ENCODE data around the gene CPED1. TPM values are rescaled to one million over a fixed set of nuclear protein-coding genes. Genes with fewer than 3 reads are reported as not detected.

Gene CPED1
- total RNA-seq, 1 experiment from 2014 or later, result 1.8 TPM

DNA sequence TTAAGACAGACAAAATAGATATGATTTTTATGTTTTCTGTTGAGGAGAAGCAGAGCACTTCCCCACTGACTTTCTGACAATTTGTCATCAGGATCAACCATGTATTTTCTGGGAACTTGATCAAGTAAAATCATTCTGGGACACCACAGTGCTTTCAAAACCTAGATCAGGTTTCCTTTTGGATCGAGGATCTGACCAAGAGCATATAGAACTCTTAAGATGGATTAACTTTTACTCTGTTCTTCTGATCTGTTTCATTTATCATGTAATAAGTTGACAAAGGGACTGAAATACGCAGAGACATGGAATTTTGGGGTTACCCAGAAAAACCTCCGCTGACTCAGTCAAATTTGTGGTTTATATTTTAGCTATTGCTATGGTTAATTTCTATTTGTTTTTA lies 204.3 kb downstream of the CPED1 start:
- Histone ChIP-seq H3K9ac (ENCODE audit: low read length) (no peak overlapping the region), H3K27ac (ENCODE audit: low read length) (no peak overlapping the region), H4K20me1 (ENCODE audit: low read length) (no peaks in the 10 kb centered on the region), H3K27me3 (ENCODE audit: low read length) (peaks cover 24% of the 10 kb centered on the region), H3K4me2 (ENCODE audit: low read length) (no peak overlapping the region), H3K9me3 (ENCODE audit: low read length) (no peaks in the 10 kb centered on the region), H3F3A (ENCODE audit: low read length, unreplicated experiment) (no peaks in the 10 kb centered on the region), H3K9me2 (replicated peaks; ENCODE audit: low read length) (no peaks in the 10 kb centered on the region), H3K36me3 (ENCODE audit: low read depth, low read length) (no peaks in the 10 kb centered on the region), H3K79me2 (ENCODE audit: low read length) (no peaks in the 10 kb centered on the region), H3K4me1 (ENCODE audit: insufficient read depth, low read length) (no peaks in the 10 kb centered on the region), H2AFZ (ENCODE audit: low read length) (no peak overlapping the region), H3K4me3 (ENCODE audit: low read length) (no peak overlapping the region)
- DNase-seq, result no peak
- CTCF ChIA-PET, result no interaction called here
- BruUV-seq (replicated peaks), result no TSS peak
- POLR2A ChIA-PET (ENCODE audit: unreplicated experiment), result no interaction called here
- intact Hi-C loops (cut with micrococcal nuclease), result no loop called here
- TF ChIP-seq, protein P1, sequence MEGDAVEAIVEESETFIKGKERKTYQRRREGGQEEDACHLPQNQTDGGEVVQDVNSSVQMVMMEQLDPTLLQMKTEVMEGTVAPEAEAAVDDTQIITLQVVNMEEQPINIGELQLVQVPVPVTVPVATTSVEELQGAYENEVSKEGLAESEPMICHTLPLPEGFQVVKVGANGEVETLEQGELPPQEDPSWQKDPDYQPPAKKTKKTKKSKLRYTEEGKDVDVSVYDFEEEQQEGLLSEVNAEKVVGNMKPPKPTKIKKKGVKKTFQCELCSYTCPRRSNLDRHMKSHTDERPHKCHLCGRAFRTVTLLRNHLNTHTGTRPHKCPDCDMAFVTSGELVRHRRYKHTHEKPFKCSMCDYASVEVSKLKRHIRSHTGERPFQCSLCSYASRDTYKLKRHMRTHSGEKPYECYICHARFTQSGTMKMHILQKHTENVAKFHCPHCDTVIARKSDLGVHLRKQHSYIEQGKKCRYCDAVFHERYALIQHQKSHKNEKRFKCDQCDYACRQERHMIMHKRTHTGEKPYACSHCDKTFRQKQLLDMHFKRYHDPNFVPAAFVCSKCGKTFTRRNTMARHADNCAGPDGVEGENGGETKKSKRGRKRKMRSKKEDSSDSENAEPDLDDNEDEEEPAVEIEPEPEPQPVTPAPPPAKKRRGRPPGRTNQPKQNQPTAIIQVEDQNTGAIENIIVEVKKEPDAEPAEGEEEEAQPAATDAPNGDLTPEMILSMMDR (conservative IDR thresholded peaks at IDR 0.05; ENCODE audit: low read depth, low read length), result no peak
- no peak for TF ChIP-seq EZH2phosphoT487 (IDR thresholded peaks at IDR 0.05; ENCODE audit: borderline replicate concordance, low read length)
- TF ChIP-seq EZH2 (IDR thresholded peaks at IDR 0.05; ENCODE audit: low read length, unreplicated experiment), result no peak
- no peak for ATAC-seq

DNA sequence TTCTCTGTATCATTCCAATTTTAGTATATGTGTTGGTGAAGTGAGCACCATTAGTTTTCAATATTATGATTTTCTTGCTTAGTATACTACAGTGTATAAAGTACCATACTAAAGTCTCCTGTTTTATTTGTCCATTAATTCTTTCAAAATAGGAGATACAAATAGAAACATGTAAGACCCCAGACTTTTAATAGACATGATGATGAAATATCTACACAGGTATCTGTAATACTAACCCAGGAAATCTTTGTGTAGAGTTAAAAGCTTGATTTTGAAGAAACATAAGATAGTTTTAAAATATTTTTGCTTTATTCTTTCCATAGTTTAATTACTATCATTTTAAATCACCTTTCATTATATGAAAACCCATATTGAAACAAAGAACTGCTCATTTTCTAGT lies 206.5 kb downstream of the CPED1 start:
- DNase-seq (no peak), ATAC-seq (no peak)
- ChIA-PET CTCF (no interaction called here), POLR2A (ENCODE audit: unreplicated experiment) (no interaction called here)
- H3K27me3 ChIP-seq (ENCODE audit: low read length), result peaks cover 24% of the 10 kb centered on the region
- H3K27ac ChIP-seq (ENCODE audit: low read length), result no peak overlapping the region
- H3F3A ChIP-seq (ENCODE audit: low read length, unreplicated experiment), result no peaks in the 10 kb centered on the region
- BruUV-seq (replicated peaks), result no TSS peak
- H3K4me3 ChIP-seq (ENCODE audit: low read length), result no peak overlapping the region
- intact Hi-C loops (cut with micrococcal nuclease), result no loop called here
- no peaks in the 10 kb centered on the region for H3K36me3 ChIP-seq (ENCODE audit: low read depth, low read length)
- H3K9me3 ChIP-seq (ENCODE audit: low read length), result no peaks in the 10 kb centered on the region
- H2AFZ ChIP-seq (ENCODE audit: low read length), result no peak overlapping the region
- no peak overlapping the region for H3K4me2 ChIP-seq (ENCODE audit: low read length)
- TF ChIP-seq EZH2 (IDR thresholded peaks at IDR 0.05; ENCODE audit: low read length, unreplicated experiment) (no peak), EZH2phosphoT487 (IDR thresholded peaks at IDR 0.05; ENCODE audit: borderline replicate concordance, low read length) (no peak)
- TF ChIP-seq, protein P1 (conservative IDR thresholded peaks at IDR 0.05; ENCODE audit: low read depth, low read length), result no peak
- no peaks in the 10 kb centered on the region for H3K9me2 ChIP-seq (replicated peaks; ENCODE audit: low read length)
- H3K4me1 ChIP-seq (ENCODE audit: insufficient read depth, low read length), result no peaks in the 10 kb centered on the region
- no peaks in the 10 kb centered on the region for H3K79me2 ChIP-seq (ENCODE audit: low read length)
- H3K9ac ChIP-seq (ENCODE audit: low read length), result no peak overlapping the region
- no peaks in the 10 kb centered on the region for H4K20me1 ChIP-seq (ENCODE audit: low read length)

DNA sequence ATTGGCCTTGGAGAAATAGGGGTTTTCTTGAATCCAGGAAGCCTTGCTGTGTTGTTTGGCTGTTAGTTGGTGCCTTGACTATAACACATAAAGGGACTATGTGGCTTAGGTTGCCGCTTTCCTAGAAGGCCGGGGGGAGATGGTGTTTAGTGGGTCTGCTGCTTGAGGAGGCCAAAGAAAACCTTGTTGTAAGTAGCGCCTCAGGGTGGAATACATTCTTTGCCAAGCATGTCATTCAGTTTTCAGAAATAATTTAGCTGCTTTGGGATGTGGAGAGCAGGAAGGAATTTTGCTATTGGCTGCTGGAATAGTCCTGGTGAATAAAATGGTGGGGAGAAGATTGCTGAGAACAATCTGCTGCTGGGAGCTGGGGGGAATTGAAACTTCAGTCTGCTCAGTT lies 207.4 kb downstream of the CPED1 start:
- DNase-seq, result no peak
- TF ChIP-seq EZH2phosphoT487 (IDR thresholded peaks at IDR 0.05; ENCODE audit: borderline replicate concordance, low read length) (no peak), EZH2 (IDR thresholded peaks at IDR 0.05; ENCODE audit: low read length, unreplicated experiment) (no peak)
- TF ChIP-seq, protein P1 (conservative IDR thresholded peaks at IDR 0.05; ENCODE audit: low read depth, low read length), result no peak
- Histone ChIP-seq H3K4me3 (ENCODE audit: low read length) (no peak overlapping the region), H3K4me2 (ENCODE audit: low read length) (no peak overlapping the region), H2AFZ (ENCODE audit: low read length) (no peak overlapping the region), H3K79me2 (ENCODE audit: low read length) (no peaks in the 10 kb centered on the region), H3K4me1 (ENCODE audit: insufficient read depth, low read length) (no peaks in the 10 kb centered on the region), H3K36me3 (ENCODE audit: low read depth, low read length) (no peaks in the 10 kb centered on the region), H3K27me3 (ENCODE audit: low read length) (peaks cover 21% of the 10 kb centered on the region), H3K9ac (ENCODE audit: low read length) (no peak overlapping the region), H3K9me3 (ENCODE audit: low read length) (no peaks in the 10 kb centered on the region), H3K27ac (ENCODE audit: low read length) (no peak overlapping the region), H3F3A (ENCODE audit: low read length, unreplicated experiment) (no peaks in the 10 kb centered on the region), H3K9me2 (replicated peaks; ENCODE audit: low read length) (no peaks in the 10 kb centered on the region), H4K20me1 (ENCODE audit: low read length) (no peaks in the 10 kb centered on the region)
- ATAC-seq, result no peak
- POLR2A ChIA-PET (ENCODE audit: unreplicated experiment), result no interaction called here
- BruUV-seq (replicated peaks), result no TSS peak
- CTCF ChIA-PET, result no interaction called here
- intact Hi-C loops (cut with micrococcal nuclease), result no loop called here

Data from PC-3 (cell line).